Prostate gland (tissue), 2 donors: ENCODE data around the gene TNFRSF6B. TPM values are rescaled to one million over a fixed set of nuclear protein-coding genes. Genes with fewer than 3 reads are reported as not detected.

Experiments
- DNase-seq: peaks from one replicate; pipeline ENCODE4 v3.0.0-alpha.2; 2019; ENCODE audit warnings: low spot score
- H3K27ac ChIP-seq, 2 donors: fragments of 200-600 bp; sonication (generic); 2 replicates each; pipeline ENCODE4 v1.5.1; 2017 to 2019
- H3K27me3 ChIP-seq: fragments of 200-600 bp; sonication (generic); replicated peaks from 2 replicates; pipeline ENCODE4 v1.5.1; 2019; ENCODE audit not compliant: insufficient read depth
- H3K36me3 ChIP-seq, 2 donors: fragments of 200-600 bp; sonication (generic); 1 replicate in 1 of 2; 2 replicates in 1 of 2; pipeline versions ENCODE4 v1.5.1 to v1.8.1; 2017 to 2019
- H3K4me1 ChIP-seq: fragments of 200-600 bp; sonication (generic); replicated peaks from 2 replicates; pipeline ENCODE4 v1.5.1; 2019
- H3K4me3 ChIP-seq, 2 donors: fragments of 200-600 bp; sonication (generic); 2 replicates each; pipeline ENCODE4 v1.5.1; 2017 to 2019
- H3K9me3 ChIP-seq: fragments of 200-600 bp; sonication (generic); 2 replicates; pipeline ENCODE4 v1.5.1; 2017
- CTCF ChIP-seq, 4 experiments: fragments of 200-600 bp in 2 of 4; fragments of 450-650 bp in 2 of 4; sonication (generic) in 2 of 4; IDR thresholded peaks; 1 replicate in 3 of 4; 2 replicates in 1 of 4; pipeline ENCODE4 v1.5.1; 2016 to 2019; ENCODE audit warnings: antibody characterized with exemption in 4 of 4, mild to moderate bottlenecking in 2 of 4, moderate library complexity in 2 of 4
- POLR2A ChIP-seq: fragments of 450-650 bp; IDR thresholded peaks from one replicate; pipeline ENCODE4 v1.6.1; 2016; ENCODE audit warnings: antibody characterized with exemption, mild to moderate bottlenecking
- POLR2AphosphoS5 ChIP-seq: sonication (generic); formaldehyde crosslinking; IDR thresholded peaks from one replicate; pipeline ENCODE4 v1.6.1; 2017; ENCODE audit warnings: antibody characterized with exemption
- WGBS: methylation state at CpG from one replicate; pipeline ENCODE4 v1.1.5; 2018; 5-methylcytosine and 5-hydroxymethylcytosine counted together
- intact Hi-C: fragments of 100-400 bp; cut with DNase I; formaldehyde crosslinking; loops from one replicate; pipeline ENCODE4 v1.14.2; 2022
- total RNA-seq, 2 donors: library from RNA; depleted of rRNA; stranded (reverse); fragments of >200 nt; gene quantifications; one replicate each; pipeline ENCODE4 v1.1.0, GENCODE V29; 2016

Gene TNFRSF6B
- total RNA-seq, 2 donors from 2014 or later = 6.7 to 12.2 TPM

- H3K36me3 ChIP-seq = peaks cover 0 to 2% of the 10 kb centered on the region in 2 donors
- intact Hi-C loops = loop anchor here (2.0 to 10.0 kb wide), 2 partner anchors 113 to 225 kb away; partner anchors contain the start of genes GMEB2 and ZNF512B
- peaks cover 35% of the 10 kb centered on the region for H3K4me1 ChIP-seq
- WGBS = 0% methylated on average over 3 of the region's 80 CpGs
- H3K9me3 ChIP-seq = no peaks in the 10 kb centered on the region
- H3K4me3 ChIP-seq = peak overlapping the region; percentile 72 to 75
- DNase-seq = no peak
- H3K27me3 ChIP-seq = no peaks in the 10 kb centered on the region
- TF ChIP-seq POLR2A (no peak), POLR2AphosphoS5 (no peak), CTCF (IDR thresholded peaks at IDR 0.05) (no peak)
- H3K27ac ChIP-seq = peak overlapping the region; percentile 96
Observed at GRCh38 chr20:63740070-63740626, 43.7 kb downstream of the TNFRSF6B start.

GRCh38 chr20:63740627-63741353, 44.3 kb downstream of the TNFRSF6B start:
- peaks cover 35% of the 10 kb centered on the region for H3K4me1 ChIP-seq
- 0% methylated on average over 14 of the region's 29 CpGs for WGBS
- intact Hi-C loops = loop anchor here (2.0 to 10.0 kb wide), 2 partner anchors 114 to 224 kb away; partner anchors contain the start of genes GMEB2 and ZNF512B

GRCh38 chr20:63741354-63741675, 44.9 kb downstream of the TNFRSF6B start:
- intact Hi-C loops = loop anchor here (2.0 to 10.0 kb wide), 2 partner anchors 115 to 223 kb away; partner anchors contain the start of genes GMEB2 and ZNF512B
- Histone ChIP-seq H3K27ac (peak overlapping the region; percentile 96), H3K9me3 (no peaks in the 10 kb centered on the region), H3K27me3 (no peaks in the 10 kb centered on the region), H3K4me1 (peaks cover 35% of the 10 kb centered on the region), H3K4me3 (peak overlapping the region; percentile 72 to 75), H3K36me3 (no peaks in the 10 kb centered on the region)
- WGBS = 30% methylated on average over 4 of the region's 6 CpGs
- TF ChIP-seq CTCF (IDR thresholded peaks at IDR 0.05) (no peak), POLR2A (no peak), POLR2AphosphoS5 (no peak)
- DNase-seq = no peak

More at GRCh38 chr20:63740627-63741353, 44.3 kb downstream of the TNFRSF6B start:
- no peaks in the 10 kb centered on the region for H3K36me3 ChIP-seq
- peak overlapping the region; percentile 96 for H3K27ac ChIP-seq
- H3K4me3 ChIP-seq = peak overlapping the region; percentile 72 to 75
- no peaks in the 10 kb centered on the region for H3K27me3 ChIP-seq
- peak; percentile 86 for TF ChIP-seq POLR2AphosphoS5
- peak; percentile 71 for TF ChIP-seq POLR2A
- peak in 3 of 4 experiments; percentile 35 to 64 (median 57) for TF ChIP-seq CTCF (IDR thresholded peaks at IDR 0.05)
- no peaks in the 10 kb centered on the region for H3K9me3 ChIP-seq
- peak; percentile 95 for DNase-seq

GRCh38 chr20:63741676-63742380, 45.4 kb downstream of the TNFRSF6B start:
- H3K4me3 ChIP-seq = peak overlapping the region in 1 of 2 donors; percentile 75
- no peaks in the 10 kb centered on the region for H3K36me3 ChIP-seq
- no peaks in the 10 kb centered on the region for H3K27me3 ChIP-seq
- peaks cover 35% of the 10 kb centered on the region for H3K4me1 ChIP-seq
- H3K9me3 ChIP-seq = no peaks in the 10 kb centered on the region
- intact Hi-C loops = loop anchor here (2.0 to 10.0 kb wide), 2 partner anchors 115 to 223 kb away; partner anchors contain the start of genes GMEB2 and ZNF512B
- 74% methylated on average over 28 of the region's 30 CpGs for WGBS
- DNase-seq = no peak
- H3K27ac ChIP-seq = peak overlapping the region; percentile 96
- TF ChIP-seq CTCF (IDR thresholded peaks at IDR 0.05) (no peak), POLR2A (no peak), POLR2AphosphoS5 (no peak)
